Parathyroid adenoma (tissue), 2 donors: ENCODE data around the gene GRIK1.

ENCODE experiments used
- H2AFZ ChIP-seq: fragments of 300-600 bp; sonication (generic); one replicate; pipeline ENCODE4 v1.7.0; 2017; ENCODE audit warnings: antibody characterized with exemption, mild to moderate bottlenecking
- H3K27ac ChIP-seq: fragments of 300-600 bp; sonication (generic); one replicate; pipeline ENCODE4 v1.7.0; 2017
- H3K27me3 ChIP-seq: fragments of 300-600 bp; sonication (generic); one replicate; pipeline ENCODE4 v1.7.0; 2017; ENCODE audit warnings: low read length; ENCODE audit not compliant: control insufficient read depth, insufficient read depth
- H3K36me3 ChIP-seq: fragments of 300-600 bp; sonication (generic); one replicate; pipeline ENCODE4 v1.7.0; 2017; ENCODE audit warnings: low read length; ENCODE audit not compliant: control insufficient read depth, insufficient read depth
- H3K4me1 ChIP-seq: fragments of 300-600 bp; sonication (generic); one replicate; pipeline ENCODE4 v1.7.0; 2017; ENCODE audit warnings: control low read depth
- H3K4me2 ChIP-seq: fragments of 300-600 bp; sonication (generic); one replicate; pipeline ENCODE4 v1.7.0; 2017; ENCODE audit warnings: low read length
- H3K4me3 ChIP-seq: fragments of 300-600 bp; sonication (generic); one replicate; pipeline ENCODE4 v1.7.0; 2017; ENCODE audit warnings: low read depth, low read length
- H3K79me2 ChIP-seq: fragments of 300-600 bp; sonication (generic); one replicate; pipeline ENCODE4 v1.7.0; 2017; ENCODE audit warnings: control low read depth
- H3K9ac ChIP-seq: fragments of 300-600 bp; sonication (generic); one replicate; pipeline ENCODE4 v1.7.0; 2017; ENCODE audit warnings: mild to moderate bottlenecking
- H3K9me3 ChIP-seq: fragments of 300-600 bp; sonication (generic); one replicate; pipeline ENCODE4 v1.7.0; 2017; ENCODE audit warnings: low read length; ENCODE audit not compliant: control insufficient read depth
- TF ChIP-seq, protein P1 (sequence below): fragments of 300-600 bp; sonication (generic); IDR thresholded peaks from one replicate; pipeline ENCODE4 v1.7.0; 2017; ENCODE audit warnings: antibody characterized with exemption, mild to moderate bottlenecking
- donor health status: primary hyperparathyroidism.

Gene GRIK1

DNA sequence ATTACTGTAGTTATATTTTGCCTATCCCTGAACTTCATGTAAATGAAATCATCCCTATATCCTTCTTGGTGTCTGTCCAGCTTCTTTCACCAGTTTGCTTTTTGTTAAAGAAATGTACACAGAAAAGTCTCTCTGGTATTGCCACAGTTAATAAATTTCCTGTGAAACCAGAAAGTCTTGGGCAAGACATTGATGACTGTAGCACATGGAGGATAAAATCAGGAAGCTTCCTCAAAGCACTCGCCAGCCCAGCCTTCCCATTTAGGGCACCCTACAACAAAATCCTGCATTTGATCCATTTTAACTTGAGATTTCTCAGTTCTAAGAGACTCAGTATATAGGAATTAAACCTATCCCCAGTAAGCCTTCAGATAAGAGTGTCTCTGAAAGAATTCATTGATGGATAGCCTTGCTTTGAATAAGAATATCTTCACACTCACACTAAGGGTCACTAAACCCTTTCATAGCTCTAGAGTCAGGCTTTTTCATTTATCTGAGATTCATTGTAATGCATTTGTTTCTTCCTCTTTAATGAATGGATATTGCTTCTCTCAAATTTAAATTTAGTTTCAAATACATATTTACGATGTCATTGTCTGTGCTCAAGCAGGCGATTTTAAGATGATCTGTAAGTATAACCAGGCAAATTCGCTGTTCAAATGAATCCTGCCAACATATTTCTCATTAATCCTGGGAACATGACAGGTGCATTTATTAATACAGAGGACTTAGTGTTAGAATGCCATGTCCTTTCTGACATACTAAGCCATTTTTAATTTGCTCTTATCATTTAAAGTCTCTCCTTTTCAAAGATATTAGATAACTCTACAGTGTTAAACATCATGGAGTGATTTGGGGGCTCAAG, 153.1 kb downstream of the GRIK1 start:
- no peaks in the 10 kb centered on the region for H3K4me1 ChIP-seq
- H3K36me3 ChIP-seq = no peaks in the 10 kb centered on the region
- H3K27me3 ChIP-seq = no peaks in the 10 kb centered on the region
- no peak overlapping the region for H3K4me2 ChIP-seq
- H3K4me3 ChIP-seq = no peak overlapping the region
- no peak overlapping the region for H3K27ac ChIP-seq
- TF ChIP-seq, protein P1, sequence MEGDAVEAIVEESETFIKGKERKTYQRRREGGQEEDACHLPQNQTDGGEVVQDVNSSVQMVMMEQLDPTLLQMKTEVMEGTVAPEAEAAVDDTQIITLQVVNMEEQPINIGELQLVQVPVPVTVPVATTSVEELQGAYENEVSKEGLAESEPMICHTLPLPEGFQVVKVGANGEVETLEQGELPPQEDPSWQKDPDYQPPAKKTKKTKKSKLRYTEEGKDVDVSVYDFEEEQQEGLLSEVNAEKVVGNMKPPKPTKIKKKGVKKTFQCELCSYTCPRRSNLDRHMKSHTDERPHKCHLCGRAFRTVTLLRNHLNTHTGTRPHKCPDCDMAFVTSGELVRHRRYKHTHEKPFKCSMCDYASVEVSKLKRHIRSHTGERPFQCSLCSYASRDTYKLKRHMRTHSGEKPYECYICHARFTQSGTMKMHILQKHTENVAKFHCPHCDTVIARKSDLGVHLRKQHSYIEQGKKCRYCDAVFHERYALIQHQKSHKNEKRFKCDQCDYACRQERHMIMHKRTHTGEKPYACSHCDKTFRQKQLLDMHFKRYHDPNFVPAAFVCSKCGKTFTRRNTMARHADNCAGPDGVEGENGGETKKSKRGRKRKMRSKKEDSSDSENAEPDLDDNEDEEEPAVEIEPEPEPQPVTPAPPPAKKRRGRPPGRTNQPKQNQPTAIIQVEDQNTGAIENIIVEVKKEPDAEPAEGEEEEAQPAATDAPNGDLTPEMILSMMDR = no peak
- H3K9me3 ChIP-seq = no peaks in the 10 kb centered on the region
- no peak overlapping the region for H2AFZ ChIP-seq
- H3K9ac ChIP-seq = no peak overlapping the region
- H3K79me2 ChIP-seq = no peaks in the 10 kb centered on the region

DNA sequence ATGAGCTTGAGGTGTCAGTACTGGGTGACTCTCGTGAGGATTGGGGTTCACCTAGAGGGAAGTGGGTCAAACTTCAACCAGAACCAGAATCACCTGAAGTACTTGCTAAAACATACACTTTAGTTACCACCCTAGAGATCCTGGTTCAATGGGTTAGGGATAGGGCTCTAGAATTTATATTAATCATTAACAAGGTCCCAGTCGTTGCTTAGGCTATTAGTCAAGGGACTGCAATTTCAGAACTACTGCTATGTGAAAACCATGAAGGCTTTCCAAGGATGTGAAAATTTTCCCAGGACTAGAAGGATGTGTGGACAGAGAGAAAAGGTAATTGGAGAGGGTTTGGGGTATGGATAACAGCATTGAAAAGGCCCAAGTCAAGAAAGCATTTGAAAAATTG, 162.6 kb downstream of the GRIK1 start:
- TF ChIP-seq, protein P1 = no peak

DNA sequence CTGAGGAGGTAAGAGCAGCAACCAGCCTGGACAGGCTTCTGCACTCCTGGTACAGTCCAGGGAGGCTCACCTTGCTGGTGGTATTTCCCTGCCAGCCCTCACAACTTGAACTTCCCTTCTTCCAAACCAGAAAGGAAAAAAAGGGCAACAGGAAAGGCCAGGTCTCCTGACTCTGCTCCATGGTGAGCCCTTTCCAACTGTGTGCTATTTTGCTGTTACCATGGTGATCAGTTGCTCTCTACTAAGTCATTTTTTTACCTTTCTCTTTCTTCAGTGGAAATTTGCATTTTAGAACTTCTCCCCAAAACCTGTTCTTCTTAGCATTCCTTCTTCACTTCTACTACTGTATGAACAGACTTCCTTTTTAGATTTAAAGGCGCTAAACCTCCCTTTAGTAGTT, 164.3 kb downstream of the GRIK1 start:
- no peaks in the 10 kb centered on the region for H3K27me3 ChIP-seq
- H3K27ac ChIP-seq = no peak overlapping the region
- H3K9me3 ChIP-seq = no peaks in the 10 kb centered on the region
- H3K4me3 ChIP-seq = no peak overlapping the region
- no peaks in the 10 kb centered on the region for H3K36me3 ChIP-seq
- no peak overlapping the region for H3K4me2 ChIP-seq
- no peak overlapping the region for H3K9ac ChIP-seq
- TF ChIP-seq, protein P1 = no peak
- H3K79me2 ChIP-seq = no peaks in the 10 kb centered on the region
- no peaks in the 10 kb centered on the region for H3K4me1 ChIP-seq
- no peak overlapping the region for H2AFZ ChIP-seq

More for the DNA sequence above, 162.6 kb downstream of the GRIK1 start:
- no peaks in the 10 kb centered on the region for H3K79me2 ChIP-seq
- no peak overlapping the region for H3K9ac ChIP-seq
- no peak overlapping the region for H2AFZ ChIP-seq
- no peaks in the 10 kb centered on the region for H3K4me1 ChIP-seq
- no peak overlapping the region for H3K4me3 ChIP-seq
- no peak overlapping the region for H3K27ac ChIP-seq
- no peaks in the 10 kb centered on the region for H3K36me3 ChIP-seq
- H3K27me3 ChIP-seq = no peaks in the 10 kb centered on the region
- no peaks in the 10 kb centered on the region for H3K9me3 ChIP-seq
- H3K4me2 ChIP-seq = no peak overlapping the region

DNA sequence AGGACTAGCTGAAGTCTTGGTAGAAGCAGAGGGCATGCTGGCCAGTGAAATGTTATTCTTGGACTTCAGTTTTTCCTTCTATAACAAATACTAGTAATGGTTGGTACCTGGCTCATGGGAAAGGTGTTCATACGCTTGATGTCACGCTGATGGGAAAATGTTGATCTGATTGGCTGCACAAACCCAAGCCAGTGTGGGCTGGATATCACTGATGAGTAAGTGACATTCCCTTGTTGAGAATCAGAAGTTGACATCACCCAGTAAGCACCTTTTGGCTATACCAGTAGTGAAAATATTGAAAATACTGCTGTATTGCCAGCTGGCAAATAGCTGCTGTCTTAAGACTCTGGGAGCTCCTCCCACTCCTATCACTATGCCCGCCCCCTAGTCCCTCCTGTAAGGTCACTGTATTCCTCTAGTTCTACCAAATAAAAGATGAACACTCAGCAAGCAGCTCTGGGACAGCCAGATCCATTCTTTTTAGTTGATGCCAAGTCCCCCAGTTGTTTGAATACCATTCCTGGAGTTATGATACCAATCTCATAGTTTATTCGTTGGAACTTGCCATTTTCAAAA, 168.2 kb downstream of the GRIK1 start:
- no peak overlapping the region for H3K9ac ChIP-seq
- H3K79me2 ChIP-seq = no peaks in the 10 kb centered on the region
- TF ChIP-seq, protein P1 = no peak
- no peak overlapping the region for H3K4me2 ChIP-seq
- no peaks in the 10 kb centered on the region for H3K27me3 ChIP-seq
- H2AFZ ChIP-seq = no peak overlapping the region
- H3K27ac ChIP-seq = no peak overlapping the region
- no peaks in the 10 kb centered on the region for H3K36me3 ChIP-seq
- no peak overlapping the region for H3K4me3 ChIP-seq
- H3K4me1 ChIP-seq = no peaks in the 10 kb centered on the region
- no peaks in the 10 kb centered on the region for H3K9me3 ChIP-seq
